ENCODE measurements around the gene VOPP1.

The VOPP1 gene

GRCh38 chr7:55427800-55428199 is 144.5 kb downstream of the VOPP1 start:
- H3K4me1 ChIP-seq (ENCODE audit: low read depth, poor library complexity, severe bottlenecking) = no peaks in the 10 kb centered on the region
- no peak for TF ChIP-seq CTCF (conservative IDR thresholded peaks at IDR 0.05; ENCODE audit: low read depth, low read length)
- H3K27me3 ChIP-seq (ENCODE audit: insufficient read depth, low read depth) = no peaks in the 10 kb centered on the region
- H3K9ac ChIP-seq = no peak overlapping the region
- no peak overlapping the region for H2AFZ ChIP-seq (ENCODE audit: low read depth)
- no peaks in the 10 kb centered on the region for H3K79me2 ChIP-seq (ENCODE audit: insufficient read depth, low read depth)
- no peaks in the 10 kb centered on the region for H4K20me1 ChIP-seq (ENCODE audit: insufficient read depth)
- H3K4me3 ChIP-seq (IDR thresholded peaks at IDR 0.05; ENCODE audit: insufficient read depth, low read depth, low read length) = no peak overlapping the region
- no peak overlapping the region for H3K27ac ChIP-seq
- no peak overlapping the region for H3K4me2 ChIP-seq
- H3K36me3 ChIP-seq (ENCODE audit: insufficient read depth) = no peaks in the 10 kb centered on the region

- Histone ChIP-seq H3K36me3 (ENCODE audit: insufficient read depth) (no peaks in the 10 kb centered on the region), H4K20me1 (ENCODE audit: insufficient read depth) (no peaks in the 10 kb centered on the region), H3K27me3 (ENCODE audit: insufficient read depth, low read depth) (no peaks in the 10 kb centered on the region), H3K4me2 (no peak overlapping the region), H3K4me3 (IDR thresholded peaks at IDR 0.05; ENCODE audit: insufficient read depth, low read depth, low read length) (no peak overlapping the region), H3K27ac (no peak overlapping the region), H2AFZ (ENCODE audit: low read depth) (no peak overlapping the region), H3K4me1 (ENCODE audit: low read depth, poor library complexity, severe bottlenecking) (no peaks in the 10 kb centered on the region), H3K79me2 (ENCODE audit: insufficient read depth, low read depth) (no peaks in the 10 kb centered on the region), H3K9ac (no peak overlapping the region)
- TF ChIP-seq CTCF (conservative IDR thresholded peaks at IDR 0.05; ENCODE audit: low read depth, low read length) = no peak
Measured at GRCh38 chr7:55427342-55427741, 145.0 kb downstream of the VOPP1 start.

GRCh38 chr7:55426676-55427075 is 145.6 kb downstream of the VOPP1 start:
- H3K27me3 ChIP-seq (ENCODE audit: insufficient read depth, low read depth) = no peaks in the 10 kb centered on the region
- H2AFZ ChIP-seq (ENCODE audit: low read depth) = no peak overlapping the region
- H3K79me2 ChIP-seq (ENCODE audit: insufficient read depth, low read depth) = no peaks in the 10 kb centered on the region
- no peak for TF ChIP-seq CTCF (conservative IDR thresholded peaks at IDR 0.05; ENCODE audit: low read depth, low read length)
- no peaks in the 10 kb centered on the region for H3K4me1 ChIP-seq (ENCODE audit: low read depth, poor library complexity, severe bottlenecking)
- no peaks in the 10 kb centered on the region for H4K20me1 ChIP-seq (ENCODE audit: insufficient read depth)
- no peaks in the 10 kb centered on the region for H3K36me3 ChIP-seq (ENCODE audit: insufficient read depth)
- H3K4me3 ChIP-seq (IDR thresholded peaks at IDR 0.05; ENCODE audit: insufficient read depth, low read depth, low read length) = no peak overlapping the region
- H3K4me2 ChIP-seq = no peak overlapping the region
- no peak overlapping the region for H3K27ac ChIP-seq
- no peak overlapping the region for H3K9ac ChIP-seq

- Histone ChIP-seq H4K20me1 (ENCODE audit: insufficient read depth) (no peaks in the 10 kb centered on the region), H3K4me1 (ENCODE audit: low read depth, poor library complexity, severe bottlenecking) (peaks cover 4% of the 10 kb centered on the region), H2AFZ (ENCODE audit: low read depth) (no peak overlapping the region), H3K9ac (no peak overlapping the region), H3K79me2 (ENCODE audit: insufficient read depth, low read depth) (no peaks in the 10 kb centered on the region), H3K27me3 (ENCODE audit: insufficient read depth, low read depth) (no peaks in the 10 kb centered on the region), H3K27ac (no peak overlapping the region), H3K4me2 (no peak overlapping the region), H3K4me3 (IDR thresholded peaks at IDR 0.05; ENCODE audit: insufficient read depth, low read depth, low read length) (no peak overlapping the region), H3K36me3 (ENCODE audit: insufficient read depth) (no peaks in the 10 kb centered on the region)
- TF ChIP-seq CTCF (conservative IDR thresholded peaks at IDR 0.05; ENCODE audit: low read depth, low read length) = no peak
Measured at GRCh38 chr7:55425141-55425752, 147.1 kb downstream of the VOPP1 start.
